Astrocyte (in vitro differentiated cells and primary cell): Measurements from ENCODE around the gene CYB5B. TPM values are rescaled to one million over a fixed set of nuclear protein-coding genes. Genes with fewer than 3 reads are reported as not detected.
A peak's percentile ranks its signal among the peaks of the same experiment; 100 is the strongest.
"Not testable (repeated sequence)": the region's sequence is repeated elsewhere in the genome, so short reads cannot be mapped to it uniquely, and the experiment has no call there.

ENCODE experiments used
- DNase-seq: peaks from one replicate; pipeline ENCODE4 v3.0.0-alpha.2; 2010; ENCODE audit warnings: low read depth
- FAIRE-seq: peaks from 2 replicates; lab custom pipeline; 2011; peaks lifted over from hg19 to GRCh38; lab: Jason Lieb, UNC
- H2AFZ ChIP-seq: 2 replicates; pipeline ENCODE4 v1.6.0; 2012; ENCODE audit warnings: low read depth, low read length, inconsistent platforms
- H3K27ac ChIP-seq: 2 replicates; pipeline ENCODE4 v1.5.1; 2011; ENCODE audit warnings: low read depth, low read length, inconsistent platforms
- H3K27me3 ChIP-seq: 2 replicates; pipeline ENCODE4 v1.6.0; 2011; ENCODE audit warnings: low read length, inconsistent platforms; ENCODE audit not compliant: insufficient read depth
- H3K36me3 ChIP-seq: 2 replicates; pipeline ENCODE4 v1.5.1; 2011; ENCODE audit warnings: low read length, inconsistent platforms; ENCODE audit not compliant: insufficient read depth
- H3K4me1 ChIP-seq: 2 replicates; pipeline ENCODE4 v1.5.1; 2011; ENCODE audit warnings: low read length, inconsistent platforms; ENCODE audit not compliant: insufficient read depth
- H3K4me2 ChIP-seq: 2 replicates; pipeline ENCODE4 v1.6.0; 2012; ENCODE audit warnings: low read length, inconsistent platforms
- H3K4me3 ChIP-seq: 2 replicates; pipeline ENCODE4 v1.5.1; 2011; ENCODE audit warnings: low read depth, mild to moderate bottlenecking, low read length, inconsistent platforms; ENCODE audit not compliant: insufficient read depth
- H3K79me2 ChIP-seq: 2 replicates; pipeline ENCODE4 v1.6.0; 2012; ENCODE audit warnings: mild to moderate bottlenecking, low read length, inconsistent platforms; ENCODE audit not compliant: insufficient read depth
- H3K9ac ChIP-seq: 2 replicates; pipeline ENCODE4 v1.6.0; 2012; ENCODE audit warnings: mild to moderate bottlenecking, low read length, inconsistent platforms
- H3K9me3 ChIP-seq: 2 replicates; pipeline ENCODE4 v1.5.1; 2012; ENCODE audit warnings: low read depth, mild to moderate bottlenecking, low read length, inconsistent platforms; ENCODE audit not compliant: insufficient read depth
- H4K20me1 ChIP-seq: 2 replicates; pipeline ENCODE4 v1.6.0; 2012; ENCODE audit warnings: low read length, inconsistent platforms; ENCODE audit not compliant: insufficient read depth
- H3K27ac Mint-ChIP-seq: one replicate; pipeline ENCODE4 v1.8.0; 2021; ENCODE audit warnings: mild to moderate bottlenecking, mixed read lengths; ENCODE audit not compliant: unreplicated experiment
- H3K27me3 Mint-ChIP-seq: one replicate; pipeline ENCODE4 v1.8.0; 2021; ENCODE audit warnings: low read depth, mixed read lengths; ENCODE audit not compliant: unreplicated experiment
- H3K36me3 Mint-ChIP-seq: one replicate; pipeline ENCODE4 v1.8.0; 2021; ENCODE audit warnings: low read depth, mixed read lengths; ENCODE audit not compliant: unreplicated experiment
- H3K4me1 Mint-ChIP-seq: one replicate; pipeline ENCODE4 v1.8.0; 2021; ENCODE audit warnings: low read depth, mixed read lengths; ENCODE audit not compliant: unreplicated experiment
- H3K4me3 Mint-ChIP-seq: one replicate; pipeline ENCODE4 v1.8.0; 2021; ENCODE audit warnings: mild to moderate bottlenecking, moderate library complexity, mixed read lengths; ENCODE audit not compliant: unreplicated experiment
- H3K9me3 Mint-ChIP-seq: one replicate; pipeline ENCODE4 v1.8.0; 2021; ENCODE audit warnings: mild to moderate bottlenecking, mixed read lengths; ENCODE audit not compliant: unreplicated experiment
- EZH2 ChIP-seq: IDR thresholded peaks from 2 replicates; pipeline ENCODE4 v1.6.1; 2012; ENCODE audit warnings: mild to moderate bottlenecking, low read length, inconsistent platforms; ENCODE audit not compliant: insufficient read depth
- total RNA-seq: library from RNA; stranded (reverse); gene quantifications from 2 replicates; pipeline ENCODE4 v1.2.1, GENCODE V29; 2021
- TF ChIP-seq, protein P1 (sequence below): IDR thresholded peaks from 2 replicates; pipeline ENCODE4 v1.5.1; 2011; ENCODE audit warnings: low read depth, mild to moderate bottlenecking, inconsistent platforms, low read length, moderate library complexity; ENCODE audit not compliant: insufficient read depth

Gene CYB5B
- total RNA-seq, 1 donor from 2014 or later = 149 TPM

DNA sequence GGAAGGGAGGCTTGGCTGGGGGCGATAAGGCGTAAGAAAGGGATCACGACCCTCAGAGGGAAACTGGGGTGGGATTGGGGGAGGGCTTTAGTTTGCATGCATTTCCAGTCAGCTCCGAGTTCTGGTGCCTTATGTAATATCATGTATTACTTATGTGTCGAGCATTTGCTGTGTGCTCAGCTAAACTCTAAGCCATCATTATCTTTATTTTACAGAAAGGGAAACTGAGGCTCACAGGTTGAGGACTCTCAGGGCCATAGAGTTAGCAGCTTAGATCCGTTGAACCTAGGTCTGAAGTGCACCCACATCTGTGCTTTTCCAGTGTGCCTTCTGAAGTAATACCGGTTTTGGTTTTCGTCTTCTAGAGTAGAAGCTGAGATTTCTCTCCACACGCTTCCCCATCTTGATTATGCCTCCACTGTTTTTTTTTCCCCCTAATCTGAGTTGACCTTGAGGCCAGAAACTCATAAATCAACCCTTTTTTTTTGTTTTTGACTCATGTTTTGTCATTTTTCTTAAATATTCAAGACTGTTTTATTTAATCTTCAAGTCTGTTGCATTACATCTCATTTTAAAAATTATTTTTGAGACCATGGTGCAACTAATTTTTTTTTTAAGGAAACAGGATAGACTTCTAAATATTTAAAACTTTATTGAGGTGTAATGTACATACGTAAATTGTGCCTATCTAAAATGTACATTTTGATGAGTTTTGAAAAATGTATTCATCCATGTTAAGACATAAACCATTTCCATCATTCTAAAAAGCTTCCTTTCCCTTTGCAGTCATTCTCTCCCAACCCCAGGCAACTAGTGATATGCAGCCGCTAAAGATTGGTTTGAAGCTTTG lies 741 bp downstream of the CYB5B start:
- peak overlapping the region; percentile 74 for H3K27ac ChIP-seq
- no peak for DNase-seq
- peaks cover 4% of the 10 kb centered on the region for H3K9me3 Mint-ChIP-seq

DNA sequence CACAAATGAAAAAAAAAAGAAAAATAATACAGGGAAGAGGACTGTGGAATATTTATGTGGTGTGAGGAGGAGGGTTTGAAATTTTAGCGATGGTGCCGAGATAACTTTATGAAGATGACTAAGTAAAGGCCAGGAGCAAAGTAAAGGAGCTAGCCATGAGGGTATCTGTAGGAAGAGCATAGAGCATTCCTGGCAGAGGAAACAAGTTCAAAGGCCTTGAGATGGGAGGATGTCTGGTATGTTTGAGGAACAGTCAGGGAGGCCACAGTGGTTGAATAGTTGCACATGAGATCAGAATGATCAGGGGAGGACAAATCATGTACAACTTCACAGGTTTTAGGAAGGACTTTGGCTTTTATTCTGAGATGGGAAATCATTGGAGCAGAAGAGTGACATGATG lies 4.2 kb downstream of the CYB5B start:
- Mint-ChIP-seq H3K27ac (no peak overlapping the region), H3K4me1 (peaks cover 5% of the 10 kb centered on the region), H3K4me3 (no peak overlapping the region), H3K27me3 (no peaks in the 10 kb centered on the region), H3K9me3 (peaks cover 6% of the 10 kb centered on the region), H3K36me3 (peaks cover 31% of the 10 kb centered on the region)
- no peak overlapping the region for H3K4me2 ChIP-seq
- DNase-seq = no peak
- H3K36me3 ChIP-seq = peaks cover 33% of the 10 kb centered on the region
- H4K20me1 ChIP-seq = peaks cover 11% of the 10 kb centered on the region
- no peak overlapping the region for H3K4me3 ChIP-seq
- peaks cover 66% of the 10 kb centered on the region for H3K79me2 ChIP-seq
- no peaks in the 10 kb centered on the region for H3K27me3 ChIP-seq
- H3K9ac ChIP-seq = no peak overlapping the region
- no peak overlapping the region for H2AFZ ChIP-seq
- FAIRE-seq = no peak
- TF ChIP-seq, protein P1, sequence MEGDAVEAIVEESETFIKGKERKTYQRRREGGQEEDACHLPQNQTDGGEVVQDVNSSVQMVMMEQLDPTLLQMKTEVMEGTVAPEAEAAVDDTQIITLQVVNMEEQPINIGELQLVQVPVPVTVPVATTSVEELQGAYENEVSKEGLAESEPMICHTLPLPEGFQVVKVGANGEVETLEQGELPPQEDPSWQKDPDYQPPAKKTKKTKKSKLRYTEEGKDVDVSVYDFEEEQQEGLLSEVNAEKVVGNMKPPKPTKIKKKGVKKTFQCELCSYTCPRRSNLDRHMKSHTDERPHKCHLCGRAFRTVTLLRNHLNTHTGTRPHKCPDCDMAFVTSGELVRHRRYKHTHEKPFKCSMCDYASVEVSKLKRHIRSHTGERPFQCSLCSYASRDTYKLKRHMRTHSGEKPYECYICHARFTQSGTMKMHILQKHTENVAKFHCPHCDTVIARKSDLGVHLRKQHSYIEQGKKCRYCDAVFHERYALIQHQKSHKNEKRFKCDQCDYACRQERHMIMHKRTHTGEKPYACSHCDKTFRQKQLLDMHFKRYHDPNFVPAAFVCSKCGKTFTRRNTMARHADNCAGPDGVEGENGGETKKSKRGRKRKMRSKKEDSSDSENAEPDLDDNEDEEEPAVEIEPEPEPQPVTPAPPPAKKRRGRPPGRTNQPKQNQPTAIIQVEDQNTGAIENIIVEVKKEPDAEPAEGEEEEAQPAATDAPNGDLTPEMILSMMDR = no peak
- no peak for TF ChIP-seq EZH2
- no peak overlapping the region for H3K27ac ChIP-seq
- no peaks in the 10 kb centered on the region for H3K9me3 ChIP-seq
- H3K4me1 ChIP-seq = peaks cover 3% of the 10 kb centered on the region

More for the DNA sequence above, 741 bp downstream of the CYB5B start:
- peak overlapping the region; percentile 94 for H3K4me2 ChIP-seq
- H2AFZ ChIP-seq = peak overlapping the region; percentile 93
- Mint-ChIP-seq H3K36me3 (peaks cover 21% of the 10 kb centered on the region), H3K4me1 (peaks cover 5% of the 10 kb centered on the region), H3K4me3 (peak overlapping the region; percentile 97), H3K27ac (peak overlapping the region; percentile 93), H3K27me3 (no peaks in the 10 kb centered on the region)
- H3K27me3 ChIP-seq = no peaks in the 10 kb centered on the region
- peaks cover 3% of the 10 kb centered on the region for H3K4me1 ChIP-seq
- no peaks in the 10 kb centered on the region for H3K9me3 ChIP-seq
- no peak for TF ChIP-seq EZH2
- TF ChIP-seq, protein P1 = no peak
- peaks cover 11% of the 10 kb centered on the region for H4K20me1 ChIP-seq
- no peak for FAIRE-seq
- H3K36me3 ChIP-seq = peaks cover 10% of the 10 kb centered on the region
- peak overlapping the region; percentile 96 for H3K4me3 ChIP-seq
- peaks cover 56% of the 10 kb centered on the region for H3K79me2 ChIP-seq
- peak overlapping the region; percentile 93 for H3K9ac ChIP-seq

DNA sequence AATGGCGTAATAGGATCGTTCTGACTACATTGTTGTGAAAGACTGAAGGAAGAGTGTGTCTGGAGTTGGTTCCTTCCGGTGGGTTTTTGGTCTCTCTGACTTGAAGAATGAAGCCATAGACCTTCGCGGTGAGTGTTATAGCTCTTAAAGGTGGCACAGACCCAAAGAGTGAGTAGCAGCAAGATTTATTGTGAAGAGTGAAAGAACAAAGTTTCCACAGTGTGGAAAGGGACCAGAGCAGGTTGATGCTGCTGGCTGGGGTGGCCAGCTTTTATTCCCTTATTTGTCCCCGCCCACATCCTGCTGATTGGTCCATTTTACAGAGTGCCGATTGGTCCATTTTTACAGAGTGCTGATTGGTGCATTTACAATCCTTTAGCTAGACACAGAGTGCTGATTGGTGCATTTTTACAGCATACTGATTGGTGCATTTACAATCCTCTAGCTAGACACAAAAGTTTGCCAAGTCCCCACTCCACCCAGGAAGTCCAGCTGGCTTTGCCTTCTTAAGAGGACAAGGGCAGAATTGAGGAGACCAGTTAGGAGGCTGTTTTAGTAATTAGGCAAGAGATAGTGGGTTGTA lies 4.7 kb downstream of the CYB5B start:
- not testable (repeated sequence) for FAIRE-seq, H3K9me3 ChIP-seq, H2AFZ ChIP-seq, H3K4me2 ChIP-seq, H3K4me3 Mint-ChIP-seq, H3K27ac Mint-ChIP-seq, H3K4me1 ChIP-seq, H3K4me3 ChIP-seq, H3K4me1 Mint-ChIP-seq, H3K27me3 ChIP-seq, H3K27me3 Mint-ChIP-seq, DNase-seq, H3K27ac ChIP-seq, H3K9ac ChIP-seq, H3K9me3 Mint-ChIP-seq
- peaks cover 34% of the 10 kb centered on the region for H3K36me3 ChIP-seq
- peaks cover 11% of the 10 kb centered on the region for H4K20me1 ChIP-seq
- peaks cover 69% of the 10 kb centered on the region for H3K79me2 ChIP-seq
- peaks cover 31% of the 10 kb centered on the region for H3K36me3 Mint-ChIP-seq
